H9 (cell line): ENCODE measurements around the gene BLOC1S6. TPM values are rescaled to one million over a fixed set of nuclear protein-coding genes. Genes with fewer than 3 reads are reported as not detected.

Experiments used
- DNase-seq: peaks from one replicate; pipeline ENCODE4 v3.0.0-alpha.2; 2017
- H2AFZ ChIP-seq: one replicate; pipeline ENCODE4 v1.6.1; 2013; ENCODE audit warnings: mild to moderate bottlenecking, low read length, control low read depth, moderate library complexity
- H2AK5ac ChIP-seq: 2 replicates; pipeline ENCODE4 v1.6.1; 2013; ENCODE audit warnings: low read length, control low read depth, mixed read lengths; ENCODE audit not compliant: insufficient read length
- H2BK120ac ChIP-seq: one replicate; pipeline ENCODE4 v1.6.1; 2013; ENCODE audit warnings: low read depth, mild to moderate bottlenecking, low read length, control low read depth, inconsistent platforms; ENCODE audit not compliant: poor library complexity, severe bottlenecking
- H2BK12ac ChIP-seq: 2 replicates; pipeline ENCODE4 v1.6.1; 2013; ENCODE audit warnings: low read length, control low read depth, mixed read lengths, low read depth; ENCODE audit not compliant: insufficient read length
- H2BK15ac ChIP-seq: 2 replicates; pipeline ENCODE4 v1.6.1; 2013; ENCODE audit warnings: low read depth, low read length, control low read depth
- H2BK20ac ChIP-seq: one replicate; pipeline ENCODE4 v1.6.1; 2013; ENCODE audit warnings: low read depth, mild to moderate bottlenecking, low read length, control low read depth, inconsistent platforms; ENCODE audit not compliant: poor library complexity, severe bottlenecking
- H2BK5ac ChIP-seq: 2 replicates; pipeline ENCODE4 v1.6.1; 2013; ENCODE audit warnings: low read length, control low read depth, mixed read lengths; ENCODE audit not compliant: insufficient read length
- H3K14ac ChIP-seq: 2 replicates; pipeline ENCODE4 v1.6.1; 2013; ENCODE audit warnings: low read length, control low read depth; ENCODE audit not compliant: insufficient read depth
- H3K18ac ChIP-seq: 2 replicates; pipeline ENCODE4 v1.6.1; 2013; ENCODE audit warnings: low read depth, mild to moderate bottlenecking, mixed read lengths, low read length, control low read depth; ENCODE audit not compliant: insufficient read length
- H3K23ac ChIP-seq: 2 replicates; pipeline ENCODE4 v1.6.1; 2013; ENCODE audit warnings: low read length, control low read depth, mixed read lengths, low read depth; ENCODE audit not compliant: insufficient read length
- H3K23me2 ChIP-seq: 2 replicates; pipeline ENCODE4 v1.6.1; 2013; ENCODE audit warnings: low read depth, mild to moderate bottlenecking, mixed read lengths, low read length, control low read depth; ENCODE audit not compliant: insufficient read length, poor library complexity, severe bottlenecking
- H3K27ac ChIP-seq: 2 replicates; pipeline ENCODE4 v1.5.1; 2013; ENCODE audit warnings: low read length, control low read depth, mixed read lengths, low read depth; ENCODE audit not compliant: insufficient read length
- H3K27me3 ChIP-seq: 2 replicates; pipeline ENCODE4 v1.6.1; 2013; ENCODE audit warnings: low read length, control low read depth, inconsistent platforms; ENCODE audit not compliant: insufficient read depth
- H3K4ac ChIP-seq: 2 replicates; pipeline ENCODE4 v1.6.1; 2013; ENCODE audit warnings: low read depth, mild to moderate bottlenecking, control low read depth, inconsistent platforms, low read length, moderate library complexity
- H3K4me1 ChIP-seq: 2 replicates; pipeline ENCODE4 v1.6.1; 2013; ENCODE audit warnings: low read length, control low read depth, inconsistent platforms; ENCODE audit not compliant: insufficient read depth
- H3K4me2 ChIP-seq: 2 replicates; pipeline ENCODE4 v1.6.1; 2013; ENCODE audit warnings: low read length, control low read depth, mixed read lengths; ENCODE audit not compliant: insufficient read length, insufficient read depth
- H3K56ac ChIP-seq: 2 replicates; pipeline ENCODE4 v1.6.1; 2013; ENCODE audit warnings: low read depth, mild to moderate bottlenecking, mixed read lengths, low read length, control low read depth; ENCODE audit not compliant: insufficient read length
- H3K79me1 ChIP-seq: 2 replicates; pipeline ENCODE4 v1.6.1; 2013; ENCODE audit warnings: low read depth, mild to moderate bottlenecking, moderate library complexity, low read length, control low read depth, inconsistent platforms; ENCODE audit not compliant: insufficient read depth, poor library complexity, severe bottlenecking
- H3K79me2 ChIP-seq: 2 replicates; pipeline ENCODE4 v1.6.1; 2013; ENCODE audit warnings: low read length, control low read depth, inconsistent platforms; ENCODE audit not compliant: insufficient read depth
- H3K9ac ChIP-seq: 2 replicates; pipeline ENCODE4 v1.6.1; 2013; ENCODE audit warnings: low read length, control low read depth, mixed read lengths; ENCODE audit not compliant: insufficient read length; ENCODE audit errors: extremely low read depth
- H3K9me3 ChIP-seq: one replicate; pipeline ENCODE4 v1.6.1; 2013; ENCODE audit warnings: low read depth, low read length, inconsistent platforms; ENCODE audit not compliant: control insufficient read depth
- H3T11ph ChIP-seq: one replicate; pipeline ENCODE4 v1.6.1; 2013; ENCODE audit warnings: mild to moderate bottlenecking, low read length, control low read depth, inconsistent platforms
- H4K20me1 ChIP-seq: one replicate; pipeline ENCODE4 v1.6.1; 2013; ENCODE audit not compliant: control insufficient read depth, insufficient read length, insufficient read depth
- H4K5ac ChIP-seq: 2 replicates; pipeline ENCODE4 v1.6.1; 2013; ENCODE audit warnings: low read depth, mild to moderate bottlenecking, mixed read lengths, low read length, control low read depth; ENCODE audit not compliant: insufficient read length
- H4K8ac ChIP-seq: replicated peaks from 2 replicates; pipeline ENCODE4 v1.6.1; 2013; ENCODE audit warnings: low read length, control low read depth, mixed read lengths, low read depth; ENCODE audit not compliant: insufficient read length
- H4K91ac ChIP-seq: 2 replicates; pipeline ENCODE4 v1.6.1; 2013; ENCODE audit warnings: low read depth, mild to moderate bottlenecking, moderate library complexity, mixed read lengths, low read length, control low read depth; ENCODE audit not compliant: insufficient read length
- H3K27ac Mint-ChIP-seq, 3 experiments: 2 replicates in 2 of 3; 3 replicates in 1 of 3; pipeline ENCODE4 v1.8.0; 2020 to 2021; ENCODE audit warnings: mixed read lengths in 3 of 3, mild to moderate bottlenecking in 1 of 3, moderate library complexity in 1 of 3
- H3K27me3 Mint-ChIP-seq: 2 replicates; pipeline ENCODE4 v1.8.0; 2021; ENCODE audit warnings: low read depth, mild to moderate bottlenecking, moderate library complexity, mixed read lengths
- H3K36me3 Mint-ChIP-seq, 3 experiments: 2 replicates in 2 of 3; 3 replicates in 1 of 3; pipeline ENCODE4 v1.8.0; 2020 to 2021; ENCODE audit warnings: low read depth in 3 of 3, mixed read lengths in 3 of 3; ENCODE audit not compliant: insufficient read depth in 1 of 3
- H3K4me1 Mint-ChIP-seq, 2 experiments: 2 replicates each; pipeline ENCODE4 v1.8.0; 2020; ENCODE audit warnings: mixed read lengths in 2 of 2
- H3K4me3 Mint-ChIP-seq, 2 experiments: 2 replicates in 1 of 2; 3 replicates in 1 of 2; pipeline ENCODE4 v1.8.0; 2020 to 2021; ENCODE audit warnings: mild to moderate bottlenecking in 2 of 2, mixed read lengths in 2 of 2, moderate library complexity in 1 of 2
- H3K9me3 Mint-ChIP-seq, 2 experiments: 2 replicates in 1 of 2; 3 replicates in 1 of 2; pipeline ENCODE4 v1.8.0; 2020; ENCODE audit warnings: mild to moderate bottlenecking in 2 of 2, mixed read lengths in 2 of 2, moderate library complexity in 1 of 2
- WGBS: extraction: QIAGEN DNeasy Blood & Tissue Kit; methylation state at CpG from one replicate; pipeline ENCODE4 v1.1.7; 2013; ENCODE audit warnings: missing lambda C conversion rate, low lambda C conversion rate, mixed read lengths; ENCODE audit not compliant: insufficient read length; ENCODE audit errors: extremely low coverage; 5-methylcytosine and 5-hydroxymethylcytosine counted together
- total RNA-seq: library from RNA; stranded (reverse); gene quantifications from 2 replicates; pipeline ENCODE4 v1.2.1, GENCODE V29; 2021
- TF ChIP-seq, protein P1 (sequence below): fragments of 200-600 bp; sonication (generic); conservative IDR thresholded peaks from 3 replicates; pipeline ENCODE4 v1.8.0; 2021; ENCODE audit warnings: antibody characterized with exemption, mild to moderate bottlenecking

Gene BLOC1S6
- total RNA-seq, 1 experiment from 2014 or later: 36.9 TPM

DNA sequence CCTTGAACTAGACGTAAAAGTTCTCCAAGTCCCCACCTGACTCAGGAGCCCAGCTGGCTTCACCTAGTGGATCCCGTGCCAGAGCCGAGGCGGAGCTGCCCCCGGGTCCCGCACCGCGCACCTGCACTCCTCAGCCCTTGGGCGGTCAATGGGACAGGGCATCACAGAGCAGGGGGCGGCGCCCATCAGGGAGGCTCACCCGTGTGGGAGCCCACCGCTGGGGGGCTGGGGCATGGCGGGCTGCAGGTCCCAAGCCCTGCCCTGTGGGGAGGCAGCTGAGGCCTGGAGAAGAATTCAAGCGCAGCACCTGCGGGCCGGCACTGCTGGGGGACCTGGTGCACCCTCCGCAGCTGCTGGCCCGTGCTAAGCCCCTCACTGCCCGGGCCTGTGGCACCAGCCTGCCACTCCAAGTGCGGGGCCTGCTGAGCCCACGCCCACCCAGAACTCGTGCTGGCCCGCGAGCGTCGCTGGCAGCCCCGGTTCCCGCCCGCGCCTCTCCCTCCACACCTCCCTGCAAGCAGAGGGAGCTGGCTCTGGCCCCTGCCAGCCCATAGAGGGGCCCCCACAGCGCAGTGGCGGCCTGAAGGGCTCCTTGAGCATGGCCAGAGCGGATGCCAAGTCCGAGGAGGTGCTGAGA, 63.8 kb downstream of the BLOC1S6 start:
- no peak overlapping the region for H2AK5ac ChIP-seq
- H2BK15ac ChIP-seq: no peak overlapping the region
- H4K91ac ChIP-seq: no peak overlapping the region
- H3K79me1 ChIP-seq: no peaks in the 10 kb centered on the region
- H2BK120ac ChIP-seq: no peak overlapping the region
- H3K27me3 Mint-ChIP-seq: no peaks in the 10 kb centered on the region; the same call in 1 of the 2 replicates
- no peak overlapping the region for H2BK12ac ChIP-seq
- H2BK20ac ChIP-seq: no peak overlapping the region
- TF ChIP-seq, protein P1, sequence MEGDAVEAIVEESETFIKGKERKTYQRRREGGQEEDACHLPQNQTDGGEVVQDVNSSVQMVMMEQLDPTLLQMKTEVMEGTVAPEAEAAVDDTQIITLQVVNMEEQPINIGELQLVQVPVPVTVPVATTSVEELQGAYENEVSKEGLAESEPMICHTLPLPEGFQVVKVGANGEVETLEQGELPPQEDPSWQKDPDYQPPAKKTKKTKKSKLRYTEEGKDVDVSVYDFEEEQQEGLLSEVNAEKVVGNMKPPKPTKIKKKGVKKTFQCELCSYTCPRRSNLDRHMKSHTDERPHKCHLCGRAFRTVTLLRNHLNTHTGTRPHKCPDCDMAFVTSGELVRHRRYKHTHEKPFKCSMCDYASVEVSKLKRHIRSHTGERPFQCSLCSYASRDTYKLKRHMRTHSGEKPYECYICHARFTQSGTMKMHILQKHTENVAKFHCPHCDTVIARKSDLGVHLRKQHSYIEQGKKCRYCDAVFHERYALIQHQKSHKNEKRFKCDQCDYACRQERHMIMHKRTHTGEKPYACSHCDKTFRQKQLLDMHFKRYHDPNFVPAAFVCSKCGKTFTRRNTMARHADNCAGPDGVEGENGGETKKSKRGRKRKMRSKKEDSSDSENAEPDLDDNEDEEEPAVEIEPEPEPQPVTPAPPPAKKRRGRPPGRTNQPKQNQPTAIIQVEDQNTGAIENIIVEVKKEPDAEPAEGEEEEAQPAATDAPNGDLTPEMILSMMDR: no peak
- H3K18ac ChIP-seq: no peak overlapping the region
- no peak overlapping the region for H3K23ac ChIP-seq
- H2BK5ac ChIP-seq: no peak overlapping the region
- H3K4me1 Mint-ChIP-seq: no peaks in the 10 kb centered on the region
- H3K4me2 ChIP-seq: no peak overlapping the region
- no peak overlapping the region for H4K8ac ChIP-seq
- no peak overlapping the region for H4K5ac ChIP-seq
- H3K14ac ChIP-seq: no peak overlapping the region
- H4K20me1 ChIP-seq: no peaks in the 10 kb centered on the region
- H2AFZ ChIP-seq: no peak overlapping the region
- no peaks in the 10 kb centered on the region for H3K23me2 ChIP-seq
- H3K4me3 Mint-ChIP-seq: no peak overlapping the region
- H3K4me1 ChIP-seq: no peaks in the 10 kb centered on the region
- H3K36me3 Mint-ChIP-seq: no peaks in the 10 kb centered on the region
- WGBS: no CpG with 5 or more reads among the region's 35 CpGs
- H3K27me3 ChIP-seq: no peaks in the 10 kb centered on the region
- H3T11ph ChIP-seq: no peak overlapping the region
- H3K9me3 Mint-ChIP-seq: peaks cover 0 to 3% of the 10 kb centered on the region in 2 experiments; a peak in 1 of 5 replicates
- no peaks in the 10 kb centered on the region for H3K79me2 ChIP-seq
- no peak overlapping the region for H3K56ac ChIP-seq
- H3K9me3 ChIP-seq: no peaks in the 10 kb centered on the region
- no peak overlapping the region for H3K4ac ChIP-seq
- H3K9ac ChIP-seq: no peak overlapping the region
- no peak for DNase-seq
- H3K27ac ChIP-seq: no peak overlapping the region
- H3K27ac Mint-ChIP-seq: no peak overlapping the region
